ENCODE measurements around the gene GRK5.
"Not testable (repeated sequence)": the region's sequence is repeated elsewhere in the genome, so short reads cannot be mapped to it uniquely, and the experiment has no call there.

The GRK5 gene

DNA sequence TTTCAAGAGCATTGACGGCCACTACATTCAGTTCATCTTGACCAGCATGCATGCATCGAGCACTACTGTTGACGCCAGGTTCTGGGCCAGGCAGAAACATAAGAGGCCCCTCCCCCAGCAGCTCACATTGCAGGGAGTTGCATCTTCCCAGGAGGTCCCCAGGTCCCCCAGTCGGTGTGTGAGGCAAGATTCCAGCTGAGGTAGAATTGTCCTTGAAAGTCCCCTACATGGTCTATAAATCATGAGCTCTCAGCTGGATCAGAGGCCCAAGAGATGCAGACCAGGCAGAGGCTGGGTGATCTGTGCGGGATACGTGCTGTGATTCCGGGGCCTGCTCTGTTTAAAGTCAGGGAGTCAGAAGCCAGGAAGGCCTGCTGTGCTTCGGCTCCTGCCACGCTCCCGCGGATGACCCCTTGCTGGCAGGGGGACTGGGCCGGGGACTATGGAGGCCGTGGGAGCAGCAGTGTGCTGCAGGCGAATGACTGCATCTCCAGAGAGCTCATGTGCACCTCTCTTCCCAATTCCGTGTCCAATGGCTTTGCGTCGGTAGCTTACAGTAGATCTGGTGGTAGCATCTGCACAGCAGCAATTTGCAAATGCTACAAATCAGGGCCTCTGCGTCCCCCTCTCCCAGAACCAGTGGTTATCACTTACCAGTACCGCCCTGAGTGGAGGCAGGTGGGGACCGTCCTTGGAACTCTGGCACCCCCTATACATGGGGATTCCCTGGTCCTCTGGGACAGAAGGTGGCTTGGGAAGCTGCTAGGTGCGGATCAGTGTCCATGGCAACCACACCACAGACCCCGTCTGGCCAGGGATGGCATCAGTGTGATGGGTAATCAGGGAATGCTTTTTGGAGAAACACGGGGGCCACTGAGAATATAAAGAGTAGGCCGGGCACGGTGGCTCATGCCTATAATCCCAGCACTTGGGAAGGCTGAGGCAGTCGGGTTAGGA lies 241.5 kb downstream of the GRK5 start:
- no peak for DNase-seq

- DNase-seq: no peak
These were observed 242.5 kb downstream of the GRK5 start for GRCh38 chr10:119449760-119450461.

DNA sequence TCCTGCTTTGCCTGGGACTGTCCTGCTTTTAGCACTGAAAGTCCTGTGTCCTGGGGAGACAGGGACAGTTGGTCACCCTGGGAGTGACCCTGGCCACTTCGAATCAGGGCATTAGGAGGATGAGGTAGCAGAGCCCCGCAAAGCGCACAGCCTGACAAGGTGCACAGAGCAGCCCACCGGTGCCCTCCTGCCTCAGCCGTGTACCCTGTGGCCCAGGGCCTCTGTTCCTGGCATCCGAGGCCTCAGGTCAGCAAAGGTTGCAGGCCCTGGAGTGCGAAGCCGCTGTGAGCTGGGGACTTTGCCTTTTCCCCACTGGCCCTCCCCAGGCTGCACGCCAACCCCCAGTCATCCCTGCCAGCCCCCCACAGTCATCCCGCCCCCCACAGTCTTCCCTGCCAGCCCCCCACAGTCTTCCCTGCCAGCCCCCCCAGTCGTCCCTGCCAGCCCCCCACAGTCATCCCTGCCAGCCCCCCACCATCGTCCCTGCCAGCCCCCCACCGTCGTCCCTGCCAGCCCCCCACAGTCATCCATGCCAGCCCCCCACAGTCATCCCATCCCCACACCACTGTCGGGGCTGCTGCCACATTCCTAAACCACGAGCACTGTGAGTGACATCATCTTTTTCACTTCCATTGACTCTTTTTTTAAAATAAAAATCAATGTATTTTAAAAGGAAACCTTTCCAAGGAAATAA lies 243.4 kb downstream of the GRK5 start:
- DNase-seq: no peak

- no peak for DNase-seq
These were observed 244.0 kb downstream of the GRK5 start for GRCh38 chr10:119451300-119451896.

DNA sequence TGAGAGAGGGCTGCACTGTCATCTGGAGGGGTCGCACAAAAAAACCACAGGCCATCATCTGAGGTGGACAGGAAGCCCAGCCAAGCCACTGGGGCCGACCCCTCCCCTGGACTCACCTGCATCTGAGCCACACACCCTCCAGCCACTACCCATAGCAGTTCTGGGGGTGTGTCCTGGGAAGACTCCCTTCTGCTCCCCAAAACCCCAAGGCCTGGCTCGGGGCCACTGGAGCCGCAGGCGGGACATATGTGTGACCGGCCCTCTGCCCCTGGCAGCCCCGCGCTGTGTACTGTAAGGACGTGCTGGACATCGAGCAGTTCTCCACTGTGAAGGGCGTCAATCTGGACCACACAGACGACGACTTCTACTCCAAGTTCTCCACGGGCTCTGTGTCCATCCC lies 245.0 kb downstream of the GRK5 start:
- DNase-seq: no peak

- DNase-seq: no peak
These were observed 245.9 kb downstream of the GRK5 start for GRCh38 chr10:119453313-119453712.

- DNase-seq: no peak
These were observed 246.9 kb downstream of the GRK5 start for GRCh38 chr10:119454316-119454715.

DNA sequence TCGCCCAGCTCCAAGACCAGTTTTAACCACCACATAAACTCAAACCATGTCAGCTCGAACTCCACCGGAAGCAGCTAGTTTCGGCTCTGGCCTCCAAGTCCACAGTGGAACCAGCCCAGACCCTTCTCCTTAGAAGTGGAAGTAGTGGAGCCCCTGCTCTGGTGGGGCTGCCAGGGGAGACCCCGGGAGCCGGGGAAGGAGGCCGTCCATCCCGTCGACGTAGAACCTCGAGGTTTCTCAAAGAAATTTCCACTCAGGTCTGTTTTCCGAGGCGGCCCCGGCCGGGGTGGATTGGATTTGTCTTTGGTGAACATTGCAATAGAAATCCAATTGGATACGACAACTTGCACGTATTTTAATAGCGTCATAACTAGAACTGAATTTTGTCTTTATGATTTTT lies 247.6 kb downstream of the GRK5 start:
- DNase-seq: no peak

DNA sequence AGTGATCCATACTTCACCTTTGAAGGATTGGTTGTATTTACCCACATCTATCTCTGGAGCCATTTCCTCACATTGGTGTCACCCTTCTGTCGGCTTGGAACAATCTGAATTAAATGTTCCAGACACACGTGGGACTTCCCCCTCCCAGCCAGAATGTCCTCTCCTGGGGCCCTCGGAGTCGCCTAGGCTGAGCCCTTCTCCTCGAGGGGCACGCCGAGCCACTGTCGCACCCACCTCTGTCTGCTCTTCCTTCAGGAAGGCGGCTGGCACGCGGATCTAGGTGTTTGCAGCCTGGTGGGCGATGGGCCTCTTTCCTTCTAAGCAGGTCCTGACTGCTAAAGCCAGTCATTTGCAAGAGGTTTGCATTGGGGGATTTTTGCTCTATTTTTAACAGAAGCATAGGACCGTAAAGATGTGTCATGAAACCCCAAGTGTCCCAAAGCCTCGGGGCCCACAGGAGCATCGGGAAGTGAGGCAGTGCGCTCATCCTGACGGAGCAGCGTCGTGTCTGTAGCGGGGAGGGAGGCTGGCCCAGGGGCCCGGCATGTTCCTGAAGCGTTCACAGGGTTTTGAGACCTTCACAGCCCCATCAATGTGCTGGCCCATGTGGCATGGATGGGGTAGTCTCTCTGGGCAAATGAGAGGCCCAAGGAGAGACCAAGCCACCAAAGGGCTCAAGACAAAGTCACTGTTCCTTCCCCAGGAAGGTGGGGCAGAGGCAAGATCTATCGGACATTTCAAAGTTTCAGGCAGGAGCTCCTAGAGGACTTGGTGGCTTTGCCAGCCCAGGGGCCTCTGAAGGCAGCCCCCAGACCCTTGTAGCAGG lies 248.5 kb downstream of the GRK5 start:
- no peak for DNase-seq

DNA sequence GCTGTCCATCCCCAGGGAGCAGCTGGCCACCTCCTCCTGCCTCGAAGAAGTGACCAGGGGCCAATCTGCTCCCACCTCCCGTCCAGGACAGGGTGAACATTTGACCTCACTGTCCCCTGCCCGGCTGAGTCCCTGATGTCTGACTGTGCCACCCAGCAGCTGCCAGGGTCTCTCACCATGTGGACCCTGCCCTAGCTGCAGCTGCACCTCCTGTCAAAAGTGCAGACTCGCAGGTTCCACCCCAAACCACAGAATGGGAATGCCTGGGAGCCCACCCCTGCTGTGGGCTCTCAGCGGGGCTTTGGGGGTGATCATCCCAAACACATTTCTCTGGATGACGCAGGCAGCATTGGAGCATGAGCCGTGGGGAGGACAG lies 249.1 kb downstream of the GRK5 start:
- no peak for DNase-seq

DNA sequence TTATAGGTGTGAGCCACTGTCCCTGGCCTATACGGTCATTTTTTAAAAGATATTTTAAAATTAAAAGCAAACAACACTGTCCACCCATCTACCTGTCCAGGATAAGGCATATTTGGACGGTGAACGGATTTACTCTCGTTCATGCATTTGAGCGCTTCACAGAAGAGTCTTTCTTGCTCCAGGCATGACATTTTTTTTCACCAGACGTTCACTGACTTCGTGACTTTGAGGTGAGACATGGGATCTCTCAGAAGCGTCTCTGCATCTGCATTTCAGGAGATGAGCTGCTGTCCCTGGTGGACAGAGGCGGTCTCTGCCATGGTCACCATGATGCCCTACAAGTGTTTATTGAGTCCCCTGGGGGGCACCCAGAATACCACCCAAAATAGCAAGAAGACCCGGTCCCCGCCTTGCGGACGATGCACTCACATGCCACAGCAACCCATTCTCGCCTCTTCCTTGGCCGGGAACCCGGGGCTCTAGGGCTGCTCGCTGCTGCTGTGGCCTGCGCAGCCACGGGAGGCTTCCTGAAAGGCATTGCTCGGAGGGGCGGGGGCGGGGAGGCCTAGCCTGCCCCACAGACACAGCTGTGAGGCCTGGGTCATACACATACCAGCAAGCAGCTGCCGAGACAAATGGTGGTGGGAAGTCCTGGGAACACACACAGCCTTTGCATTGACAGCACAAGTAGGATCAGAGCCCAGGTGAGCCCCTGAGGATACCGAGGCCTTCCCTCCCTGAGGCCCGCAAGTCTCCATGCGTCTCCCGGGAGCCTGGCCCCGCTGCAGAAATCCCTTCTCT lies 250.8 kb downstream of the GRK5 start:
- no peak for DNase-seq

GRCh38 chr10:119459681-119460340 lies 252.4 kb downstream of the GRK5 start:
- no peak for DNase-seq

DNA sequence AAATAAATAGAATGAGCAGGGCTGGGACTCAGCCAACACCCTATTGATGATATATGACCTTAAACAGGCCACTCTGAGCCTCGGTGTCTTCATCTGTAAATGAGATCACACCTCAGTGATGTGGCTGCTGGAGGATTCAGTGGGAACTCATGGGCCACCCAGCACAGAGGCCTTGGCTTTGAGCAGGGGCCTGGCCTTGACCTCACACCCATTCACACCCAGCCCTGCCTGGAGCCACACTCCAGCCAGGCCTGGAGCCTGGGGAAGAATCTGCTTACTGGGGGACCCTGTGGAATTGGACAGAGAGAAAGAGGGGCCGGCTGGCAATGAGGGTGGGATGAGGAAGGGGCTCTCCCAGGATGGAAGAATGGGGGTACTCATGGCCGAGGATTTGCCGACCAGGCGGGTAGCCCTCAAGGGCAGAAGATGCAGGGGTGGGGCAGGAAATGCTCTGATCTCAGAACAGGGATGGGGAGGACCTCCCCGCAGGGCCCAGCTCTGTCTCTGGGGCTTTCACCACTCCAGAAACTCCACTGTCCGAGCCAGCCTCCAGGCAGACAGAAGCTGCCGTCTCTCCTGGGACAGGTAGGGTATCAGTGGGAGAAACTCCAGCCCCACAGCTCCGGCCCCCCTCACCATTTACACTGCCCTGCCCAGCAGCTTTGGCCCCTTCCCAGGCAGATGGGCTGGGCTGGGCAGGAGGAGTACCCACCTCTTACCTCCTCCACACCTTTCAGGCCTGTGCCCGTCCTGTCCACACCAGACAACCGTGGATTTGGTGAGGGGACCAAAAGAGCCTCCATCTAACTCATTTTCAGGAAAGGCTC lies 253.2 kb downstream of the GRK5 start:
- no peak for DNase-seq

DNA sequence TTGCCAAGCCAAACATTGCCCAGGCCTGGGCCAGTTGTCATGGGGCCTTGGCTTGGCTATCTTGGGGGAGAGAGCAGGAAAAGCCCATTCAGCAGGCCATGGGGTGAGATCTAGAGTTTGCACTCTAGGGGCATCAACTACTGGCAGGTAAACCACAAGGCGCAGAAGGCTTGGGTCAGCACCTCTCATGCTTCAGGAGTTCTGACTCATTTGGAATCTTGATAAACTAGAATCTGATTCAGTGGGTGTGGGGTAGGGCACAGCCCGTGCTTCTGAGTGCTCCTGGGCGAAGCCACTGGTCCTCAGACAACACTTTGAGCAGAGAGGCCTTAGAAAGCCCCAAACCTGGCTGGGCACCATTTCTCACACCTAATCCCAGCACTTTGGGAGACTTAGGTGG lies 254.0 kb downstream of the GRK5 start:
- DNase-seq: no peak

DNA sequence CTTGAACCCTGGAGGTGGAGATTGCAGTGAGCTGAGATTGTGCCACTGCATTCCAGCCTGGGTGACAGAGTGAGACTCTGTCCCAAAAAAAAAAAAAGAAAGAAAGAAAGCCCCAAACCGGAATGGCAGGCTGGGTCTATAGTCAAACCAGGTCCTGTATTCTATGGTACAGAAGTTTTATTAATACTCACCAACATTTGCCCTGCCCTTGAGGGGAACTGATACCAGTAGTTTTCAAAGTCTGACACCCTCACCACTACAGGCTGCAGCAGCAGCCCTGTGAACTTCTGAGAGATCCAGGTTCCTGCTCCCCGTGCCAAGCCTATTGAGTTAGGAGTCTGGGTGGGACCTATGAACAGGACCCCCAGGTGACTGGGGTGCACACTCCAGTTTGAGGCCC lies 254.6 kb downstream of the GRK5 start:
- no peak for DNase-seq

DNA sequence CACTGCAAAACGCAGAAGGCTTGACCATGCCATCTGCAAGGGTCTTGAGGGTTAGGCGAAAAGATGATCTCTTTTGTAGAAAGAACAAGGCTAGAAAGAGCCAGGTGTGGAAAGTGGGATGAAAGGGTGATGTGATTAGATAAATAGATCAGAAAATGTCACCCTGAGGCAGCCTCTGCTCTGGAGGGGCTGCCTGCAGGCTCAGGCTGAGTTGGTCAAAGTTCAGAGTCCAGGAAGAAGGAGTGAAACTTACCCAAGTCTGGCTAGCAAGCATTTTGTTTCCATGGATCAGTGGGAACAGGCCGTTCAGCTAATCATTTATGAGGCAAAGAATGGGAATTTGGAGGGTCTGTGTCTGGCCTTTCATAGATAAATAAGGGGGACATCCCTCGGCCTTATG lies 255.4 kb downstream of the GRK5 start:
- no peak for DNase-seq

- not testable (repeated sequence) for DNase-seq
These were observed 255.8 kb downstream of the GRK5 start for GRCh38 chr10:119463195-119463594.

- DNase-seq: no peak
These were observed 257.7 kb downstream of the GRK5 start for GRCh38 chr10:119465085-119465484.

- DNase-seq: no peak
These were observed 258.7 kb downstream of the GRK5 start for GRCh38 chr10:119466076-119466475.

DNA sequence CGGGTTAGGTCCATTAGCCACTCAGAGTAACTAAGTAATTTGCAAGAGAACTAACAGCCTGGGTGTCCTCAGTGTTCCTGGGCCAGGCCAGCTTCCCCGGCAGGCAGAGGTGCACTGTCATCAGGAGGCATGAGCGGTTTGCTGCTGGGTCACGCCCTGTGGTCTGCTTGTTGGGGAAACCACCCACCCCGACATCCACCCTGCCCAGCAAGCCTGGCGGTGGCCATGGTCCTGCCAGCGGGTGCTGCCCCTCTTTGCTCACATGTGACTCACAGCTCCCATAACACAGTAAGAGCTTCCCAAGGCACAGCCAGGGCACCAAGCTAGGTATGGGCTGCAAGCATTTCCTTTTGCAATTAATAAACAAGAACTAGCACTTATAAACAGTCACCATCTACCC lies 259.3 kb downstream of the GRK5 start:
- no peak for DNase-seq

Data from activated naive CD4-positive, alpha-beta T cell (primary cell).